HepG2 (cell line): ENCODE results near the gene MTFR1L. TPM values are rescaled to one million over a fixed set of nuclear protein-coding genes. Genes with fewer than 3 reads are reported as not detected.
"Not testable (repeated sequence)": the region's sequence is repeated elsewhere in the genome, so short reads cannot be mapped to it uniquely, and the experiment has no call there.

Experiments used
- ATAC-seq: fragments of 200-7000 bp; cut with Tn5 transposase; 3 replicates; pipeline ENCODE4 v1.9.1; 2020; ENCODE audit warnings: mild to moderate bottlenecking, moderate library complexity
- BruUV-seq: library from RNA; stranded (reverse); fragments of 400-500 nt; replicated peaks from 2 replicates; lab custom pipeline; 2021; lab: Mats Ljungman, UMichigan
- CTCF ChIA-PET: fragments of 300-600 bp; formaldehyde crosslinking; extraction: SDS; loops from one replicate; lab custom pipeline; 2021; ENCODE audit warnings: low total read pairs, inconsistent platforms, low intra/inter-chr PET ratio; lab: Yijun Ruan, JAX
- POLR2A ChIA-PET: fragments of 350-600 bp; sonication (Branson Sonifier 250); formaldehyde crosslinking; loops from one replicate; lab custom pipeline; 2020; ENCODE audit warnings: antibody characterized with exemption, inconsistent platforms; lab: Yijun Ruan, JAX
- DNase-seq: peaks from one replicate; pipeline ENCODE4 v3.0.0-alpha.2; 2015; ENCODE audit warnings: low spot score
- FAIRE-seq: peaks from 3 replicates; lab custom pipeline; 2011; peaks lifted over from hg19 to GRCh38; lab: Jason Lieb, UNC
- H2AFZ ChIP-seq: one replicate; pipeline ENCODE4 v1.6.1; 2011; ENCODE audit warnings: low read length, inconsistent platforms
- H3K27ac ChIP-seq: fragments of 300-600 bp; 3 replicates; pipeline ENCODE4 v1.8.0; 2011; ENCODE audit warnings: mixed run types, mild to moderate bottlenecking, mixed read lengths, low read length, inconsistent platforms; ENCODE audit not compliant: insufficient read depth; ENCODE audit errors: extremely low read length
- H3K27me3 ChIP-seq, 2 experiments: fragments of 200-600 bp in 1 of 2; 2 replicates in 1 of 2; 3 replicates in 1 of 2; pipeline versions ENCODE4 v1.6.0 to v1.8.0; 2011; ENCODE audit warnings: low read length in 2 of 2, mild to moderate bottlenecking in 2 of 2, moderate library complexity in 2 of 2, inconsistent platforms in 1 of 2; ENCODE audit not compliant: insufficient read depth in 2 of 2, control insufficient read depth in 1 of 2
- H3K36me3 ChIP-seq, 2 experiments: fragments of 200-600 bp in 1 of 2; replicated peaks in 1 of 2; 2 replicates in 1 of 2; 3 replicates in 1 of 2; pipeline versions ENCODE4 v1.5.1 to v1.8.0; 2011; ENCODE audit warnings: low read length in 2 of 2, inconsistent platforms in 1 of 2; ENCODE audit not compliant: insufficient read depth in 2 of 2, control insufficient read depth in 1 of 2
- H3K4me1 ChIP-seq: 2 replicates; pipeline ENCODE4 v1.5.1; 2012; ENCODE audit warnings: low read length, inconsistent platforms; ENCODE audit not compliant: insufficient read depth
- H3K4me2 ChIP-seq: 2 replicates; pipeline ENCODE4 v1.6.0; 2011; ENCODE audit warnings: low read depth, low read length, inconsistent platforms
- H3K4me3 ChIP-seq, 3 experiments: fragments of 200-600 bp in 1 of 3; sonication (generic), shearing (Covaris generic) in 1 of 3; replicated peaks in 1 of 3; 2 replicates each; pipeline ENCODE4 v1.5.1; 2011 to 2016; ENCODE audit warnings: low read length in 3 of 3, inconsistent platforms in 2 of 3, low read depth in 2 of 3, mild to moderate bottlenecking in 2 of 3, control low read depth in 1 of 3, mixed read lengths in 1 of 3; ENCODE audit not compliant: insufficient read depth in 1 of 3
- H3K79me2 ChIP-seq: one replicate; pipeline ENCODE4 v1.6.1; 2011; ENCODE audit warnings: low read length, inconsistent platforms; ENCODE audit not compliant: insufficient read depth
- H3K9ac ChIP-seq: 2 replicates; pipeline ENCODE4 v1.6.0; 2011; ENCODE audit warnings: mild to moderate bottlenecking, low read depth, low read length, inconsistent platforms; ENCODE audit not compliant: insufficient read depth
- H3K9me3 ChIP-seq: 2 replicates; pipeline ENCODE4 v1.5.1; 2012; ENCODE audit warnings: mild to moderate bottlenecking, low read length
- H4K20me1 ChIP-seq: 2 replicates; pipeline ENCODE4 v1.6.0; 2011; ENCODE audit warnings: inconsistent platforms, mild to moderate bottlenecking, low read length, moderate library complexity; ENCODE audit not compliant: insufficient read depth
- BRD4 ChIP-seq: sonication (generic); formaldehyde crosslinking; IDR thresholded peaks from 2 replicates; pipeline ENCODE4 v1.4.0; 2020; ENCODE audit warnings: missing genetic modification reagents
- CREB1 ChIP-seq, 2 experiments: fragments of 450-650 bp in 1 of 2; IDR thresholded peaks; 2 replicates each; pipeline ENCODE4 v1.6.1; 2016 to 2017; ENCODE audit warnings: control low read depth in 1 of 2, mild to moderate bottlenecking in 1 of 2, missing compliant biosample characterization in 1 of 2, missing genetic modification characterization in 1 of 2
- CTCF ChIP-seq: sonication (generic); formaldehyde crosslinking; IDR thresholded peaks from 2 replicates; pipeline ENCODE4 v1.5.0; 2020; ENCODE audit warnings: mild to moderate bottlenecking, missing genetic modification reagents, moderate library complexity
- DNMT3B ChIP-seq: conservative IDR thresholded peaks from 2 replicates; pipeline ENCODE4 v1.6.1; 2016; ENCODE audit warnings: missing biosample characterization, control low read depth
- ELF3 ChIP-seq: IDR thresholded peaks from 2 replicates; pipeline ENCODE4 v1.6.1; 2016; ENCODE audit warnings: missing genetic modification reagents, missing compliant biosample characterization
- SAP130 ChIP-seq: IDR thresholded peaks from 2 replicates; pipeline ENCODE4 v1.6.1; 2016; ENCODE audit warnings: low read depth
- SMC3 ChIP-seq: IDR thresholded peaks from 2 replicates; pipeline ENCODE4 v1.6.1; 2011; ENCODE audit warnings: low read length, improper control_type of control experiment
- STAG1 ChIP-seq: sonication (generic); formaldehyde crosslinking; IDR thresholded peaks from 2 replicates; pipeline ENCODE4 v1.4.0; 2020; ENCODE audit warnings: missing genetic modification reagents
- THAP11 ChIP-seq: IDR thresholded peaks from 2 replicates; pipeline ENCODE4 v1.6.1; 2016; ENCODE audit warnings: missing biosample characterization, missing genetic modification reagents
- ZMAT3 ChIP-seq: sonication (generic); formaldehyde crosslinking; conservative IDR thresholded peaks from 2 replicates; pipeline ENCODE4 v1.7.0; 2021; ENCODE audit warnings: missing genetic modification reagents
- WGBS: methylation state at CpG from one replicate; pipeline ENCODE4 v1.1.6; 2017; ENCODE audit warnings: low lambda C conversion rate; 5-methylcytosine and 5-hydroxymethylcytosine counted together
- in situ Hi-C: cut with HindIII; loops from 2 replicates; pipeline ENCODE4 v1.10.0; 2017; ENCODE audit warnings: low pct_unique_long_range_greater_than_20kb; ENCODE audit not compliant: extremely low pct_ligation_motif_present
- intact Hi-C: fragments of 100-400 bp; cut with micrococcal nuclease; formaldehyde crosslinking; loops from one replicate; pipeline ENCODE4 v1.10.0; 2022; ENCODE audit not compliant: unreplicated experiment
- polyA plus RNA-seq, 8 experiments: library from polyadenylated mRNA; depleted of rRNA in 3 of 8; stranded (reverse) in 7 of 8; unstranded in 1 of 8; fragments of >200 nt; fragmentation: Illumina TruSeq in 4 of 8; extraction: Trizol in 4 of 8; gene quantifications; 2 replicates each; pipeline versions ENCODE4 v1.2.1 to v1.2.3, GENCODE V29; 2011 to 2016; ENCODE audit warnings: low read depth in 4 of 8, missing spikeins in 1 of 8, mixed read lengths in 1 of 8; ENCODE audit not compliant: insufficient read depth in 1 of 8
- total RNA-seq, 5 experiments: library from RNA; depleted of rRNA; stranded (reverse); fragments of >200 nt; fragmentation: Illumina TruSeq; extraction: Trizol; gene quantifications; 2 replicates each; pipeline ENCODE4 v1.2.3, GENCODE V29; 2016; ENCODE audit warnings: low read depth in 1 of 5

The MTFR1L gene
- total and polyA plus RNA-seq, 2 of the 13 experiments (the other 11 are each of a cell fraction or from before 2014, with no cell fraction given), result 38.0 to 55.7 TPM

- intact Hi-C loops (loop anchor here (1.0 kb wide), 2 partner anchors 58 to 161 kb away; partner anchors contain the start of gene PAFAH2), in situ Hi-C loops (loop anchor here (5.0 kb wide), 1 partner anchor 50 kb away; no protein-coding TSS in a partner anchor)
- Histone ChIP-seq H2AFZ (no peak overlapping the region), H3K4me2 (no peak overlapping the region), H3K9me3 (no peaks in the 10 kb centered on the region), H3K4me3 (no peak overlapping the region), H3K27ac (no peak overlapping the region), H3K27me3 (no peaks in the 10 kb centered on the region), H3K9ac (no peak overlapping the region), H3K79me2 (peaks cover 23% of the 10 kb centered on the region), H3K36me3 (peaks cover 11 to 33% of the 10 kb centered on the region in 2 experiments), H4K20me1 (no peaks in the 10 kb centered on the region), H3K4me1 (peaks cover 7% of the 10 kb centered on the region; the same call in 1 of the 2 replicates)
- TF ChIP-seq CTCF (CRISPR knock-in tag), result peak; percentile 64
- no peak for TF ChIP-seq ZMAT3 (CRISPR knock-in tag)
- no peak for TF ChIP-seq BRD4 (CRISPR knock-in tag)
- TF ChIP-seq THAP11 (CRISPR knock-in tag), result peak; percentile 43; the same call in 1 of the 2 replicates
- peak; percentile 29; the same call in 1 of the 2 replicates for TF ChIP-seq SAP130
- no peak for TF ChIP-seq DNMT3B
- TF ChIP-seq CREB1 (IDR thresholded peaks at IDR 0.05), result no peak
- TF ChIP-seq CREB1 (CRISPR knock-in tag; IDR thresholded peaks at IDR 0.05), result peak; percentile 36; the same call in 1 of the 2 replicates
- peak; percentile 65 for TF ChIP-seq STAG1
- 0 out of 2 replicates have a peak, but pooled peaks have one; percentile 35 for TF ChIP-seq ELF3 (CRISPR knock-in tag)
- peak; percentile 34; the same call in 1 of the 2 replicates for TF ChIP-seq SMC3
- FAIRE-seq (peak; percentile 67), DNase-seq (peak; percentile 41), ATAC-seq (peak; percentile 59; the same call in 1 of the 3 replicates)
- ChIA-PET POLR2A (interaction anchor here (0.7 to 1.0 kb wide), 2 partner anchors 17 to 19 kb away, joined by 3 to 4 read pairs; partner anchors contain the start of gene MTFR1L), CTCF (interaction anchor here (1.2 to 1.4 kb wide), 3 partner anchors 53 to 161 kb away, joined by 3 to 10 read pairs (median 4); partner anchors contain the start of gene PAFAH2)
- WGBS, result 93% methylated on average over 1 of the region's 1 CpG
- no TSS peak for BruUV-seq
Observed at GRCh38 chr1:25837262-25837875, 17.6 kb downstream of the MTFR1L start.

GRCh38 chr1:25839808-25840207, 20.1 kb downstream of the MTFR1L start:
- BruUV-seq, POLR2A ChIA-PET, FAIRE-seq, ATAC-seq, H3K4me1 ChIP-seq, CTCF ChIA-PET, H3K27me3 ChIP-seq, H3K4me3 ChIP-seq, H3K9ac ChIP-seq, H3K27ac ChIP-seq, DNase-seq, H3K9me3 ChIP-seq, intact Hi-C loops, H4K20me1 ChIP-seq, H3K4me2 ChIP-seq, H2AFZ ChIP-seq: not testable (repeated sequence)
- in situ Hi-C loops, result loop anchor here (5.0 kb wide), 1 partner anchor 47 kb away; no protein-coding TSS in a partner anchor
- H3K36me3 ChIP-seq, result peaks cover 3 to 20% of the 10 kb centered on the region in 2 experiments
- WGBS, result 97% methylated on average over 4 of the region's 4 CpGs
- peaks cover 39% of the 10 kb centered on the region for H3K79me2 ChIP-seq
